ENCODE measurements around the gene FOXD4L5.
"Not testable (repeated sequence)": the region's sequence is repeated elsewhere in the genome, so short reads cannot be mapped to it uniquely, and the experiment has no call there.

Gene FOXD4L5

GRCh38 chr9:65285109-65285508 lies at the start of gene FOXD4L5:
Gene FOXD4L5, minus strand, starts transcription at chr9:65285209. Its CDS starts 832 bp downstream, at chr9:65284377.
- DNase-seq (ENCODE audit: low spot score) = not testable (repeated sequence)

GRCh38 chr9:65283943-65284342 lies 1.1 kb downstream of the FOXD4L5 start:
- not testable (repeated sequence) for DNase-seq (ENCODE audit: low spot score)

GRCh38 chr9:65282976-65283375 lies 2.0 kb downstream of the FOXD4L5 start:
- DNase-seq (ENCODE audit: low spot score) = not testable (repeated sequence)

All from NAMALWA (cell line).